DND-41 (cell line): ENCODE measurements around the gene ACTG1.

ENCODE experiments used
- ATAC-seq: fragments of 200-7000 bp; cut with Tn5 transposase; 3 replicates; pipeline ENCODE4 v1.9.1; 2021; ENCODE audit warnings: low read depth; ENCODE audit not compliant: insufficient read depth
- DNase-seq: peaks from one replicate; pipeline ENCODE4 v3.0.0-alpha.2; 2020
- H2AFZ ChIP-seq: 2 replicates; pipeline ENCODE4 v1.6.0; 2012; ENCODE audit warnings: low read depth, low read length
- H3K27ac ChIP-seq: 2 replicates; pipeline ENCODE4 v1.5.1; 2012; ENCODE audit warnings: low read length, inconsistent platforms
- H3K27me3 ChIP-seq: fragments of 200-600 bp; sonication (generic); 2 replicates; pipeline ENCODE4 v1.6.0; 2012; ENCODE audit warnings: low read length, mild to moderate bottlenecking, inconsistent platforms; ENCODE audit not compliant: insufficient read depth, poor library complexity
- H3K36me3 ChIP-seq: 2 replicates; pipeline ENCODE4 v1.5.1; 2012; ENCODE audit warnings: low read length, inconsistent platforms; ENCODE audit not compliant: insufficient read depth
- H3K4me1 ChIP-seq: 2 replicates; pipeline ENCODE4 v1.5.1; 2012; ENCODE audit warnings: mild to moderate bottlenecking, low read length; ENCODE audit not compliant: insufficient read depth
- H3K4me2 ChIP-seq: 2 replicates; pipeline ENCODE4 v1.6.0; 2012; ENCODE audit warnings: mild to moderate bottlenecking, moderate library complexity, low read length, inconsistent platforms; ENCODE audit not compliant: insufficient read depth
- H3K4me3 ChIP-seq, 2 experiments: fragments of 200-600 bp in 1 of 2; shearing (Covaris generic) in 1 of 2; 2 replicates each; pipeline ENCODE4 v1.5.1; 2012 to 2016; ENCODE audit warnings: inconsistent platforms in 2 of 2, low read length in 2 of 2, mild to moderate bottlenecking in 2 of 2, low read depth in 1 of 2, moderate library complexity in 1 of 2
- H3K79me2 ChIP-seq: 2 replicates; pipeline ENCODE4 v1.6.0; 2012; ENCODE audit warnings: low read length, inconsistent platforms; ENCODE audit not compliant: insufficient read depth
- H3K9ac ChIP-seq: 2 replicates; pipeline ENCODE4 v1.6.0; 2012; ENCODE audit warnings: low read depth, mild to moderate bottlenecking, inconsistent platforms, low read length, moderate library complexity
- H3K9me3 ChIP-seq: 2 replicates; pipeline ENCODE4 v1.5.1; 2012; ENCODE audit warnings: low read length, moderate library complexity, mild to moderate bottlenecking, inconsistent platforms; ENCODE audit not compliant: insufficient read depth, severe bottlenecking
- H4K20me1 ChIP-seq: 2 replicates; pipeline ENCODE4 v1.6.0; 2012; ENCODE audit warnings: low read length; ENCODE audit not compliant: insufficient read depth
- CTCF ChIP-seq: IDR thresholded peaks from 2 replicates; pipeline ENCODE4 v1.5.1; 2012; ENCODE audit warnings: borderline replicate concordance, low read length, moderate library complexity, mild to moderate bottlenecking; ENCODE audit not compliant: poor library complexity, severe bottlenecking; ENCODE audit errors: extremely low read depth
- EZH2 ChIP-seq: IDR thresholded peaks from 3 replicates; pipeline ENCODE4 v1.6.1; 2012; ENCODE audit warnings: borderline replicate concordance, low read depth, mild to moderate bottlenecking, moderate library complexity, low read length, inconsistent platforms; ENCODE audit not compliant: severe bottlenecking

The ACTG1 gene

GRCh38 chr17:81516439-81516838, 3.8 kb upstream of the ACTG1 start:
- Histone ChIP-seq H4K20me1 (peaks cover 38% of the 10 kb centered on the region), H3K27ac (no peak overlapping the region), H3K4me1 (peaks cover 23% of the 10 kb centered on the region), H3K4me3 (peak overlapping the region in 1 of 2 experiments; percentile 66; a peak in 2 of 4 replicates), H2AFZ (no peak overlapping the region), H3K9me3 (no peaks in the 10 kb centered on the region), H3K36me3 (peaks cover 11% of the 10 kb centered on the region), H3K9ac (peak overlapping the region; percentile 99), H3K27me3 (no peaks in the 10 kb centered on the region), H3K79me2 (peaks cover 54% of the 10 kb centered on the region), H3K4me2 (peak overlapping the region; percentile 73)
- no peak for ATAC-seq
- DNase-seq, result no peak
- TF ChIP-seq CTCF (no peak), EZH2 (no peak)

DNA sequence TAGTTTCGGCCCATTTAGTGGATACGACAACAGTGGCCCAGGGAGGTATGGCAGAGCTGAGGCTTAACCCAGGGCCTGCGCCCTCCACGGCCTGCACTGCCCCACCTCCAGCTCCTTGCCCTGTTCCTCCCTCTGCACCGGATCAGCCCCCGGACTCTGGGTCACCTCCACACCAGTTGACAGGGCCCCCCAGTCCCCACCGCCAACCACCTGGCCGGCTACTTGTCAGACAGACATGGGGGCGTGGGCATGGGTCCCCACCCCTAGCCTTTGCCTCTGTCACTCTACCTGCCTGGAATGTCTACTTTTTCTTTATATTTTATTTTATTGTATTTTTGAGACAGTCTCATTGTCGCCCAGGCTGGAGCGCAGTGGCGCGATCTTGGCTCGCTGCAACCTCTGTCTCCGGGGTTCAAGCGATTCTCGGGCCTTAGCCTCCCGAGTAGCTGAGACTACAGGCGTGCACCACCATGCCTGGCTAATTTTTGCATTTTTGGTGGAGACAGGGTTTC, 3.0 kb upstream of the ACTG1 start:
- H3K9me3 ChIP-seq, result no peaks in the 10 kb centered on the region
- H3K27me3 ChIP-seq, result no peaks in the 10 kb centered on the region
- peaks cover 19% of the 10 kb centered on the region for H3K36me3 ChIP-seq
- peak overlapping the region; percentile 99 for H3K9ac ChIP-seq
- DNase-seq, result no peak
- H3K4me1 ChIP-seq, result peaks cover 25% of the 10 kb centered on the region
- peak overlapping the region; percentile 95 for H3K27ac ChIP-seq
- peaks cover 46% of the 10 kb centered on the region for H4K20me1 ChIP-seq
- no peak for ATAC-seq
- H3K4me3 ChIP-seq, result peak overlapping the region; percentile 31 to 66; a peak in 3 of 4 replicates
- H3K4me2 ChIP-seq, result peak overlapping the region; percentile 73
- H3K79me2 ChIP-seq, result peaks cover 62% of the 10 kb centered on the region
- H2AFZ ChIP-seq, result no peak overlapping the region
- TF ChIP-seq EZH2, result no peak

GRCh38 chr17:81514739-81515529, 2.3 kb upstream of the ACTG1 start:
- Histone ChIP-seq H3K9ac (peak overlapping the region; percentile 99), H3K4me2 (peak overlapping the region; percentile 73), H3K4me3 (peak overlapping the region; percentile 31 to 66; a peak in 3 of 4 replicates), H2AFZ (peak overlapping the region; percentile 69), H3K9me3 (no peaks in the 10 kb centered on the region), H3K4me1 (peaks cover 31% of the 10 kb centered on the region), H3K27me3 (no peaks in the 10 kb centered on the region), H3K79me2 (peaks cover 69% of the 10 kb centered on the region), H3K27ac (peak overlapping the region; percentile 95), H3K36me3 (peaks cover 26% of the 10 kb centered on the region), H4K20me1 (peaks cover 47% of the 10 kb centered on the region)
- DNase-seq (peak; percentile 78), ATAC-seq (peak; percentile 52)
- TF ChIP-seq CTCF (no peak), EZH2 (no peak)

GRCh38 chr17:81514489-81514738, 1.8 kb upstream of the ACTG1 start:
- Histone ChIP-seq H3K79me2 (peaks cover 74% of the 10 kb centered on the region), H3K4me1 (peaks cover 36% of the 10 kb centered on the region), H3K9ac (peak overlapping the region; percentile 99), H4K20me1 (peaks cover 50% of the 10 kb centered on the region), H3K4me3 (peak overlapping the region; percentile 31 to 66), H3K27ac (peak overlapping the region; percentile 95), H3K4me2 (peak overlapping the region; percentile 73), H2AFZ (peak overlapping the region; percentile 12; the same call in 1 of the 2 replicates), H3K36me3 (peaks cover 31% of the 10 kb centered on the region), H3K27me3 (no peaks in the 10 kb centered on the region), H3K9me3 (no peaks in the 10 kb centered on the region)
- DNase-seq (no peak), ATAC-seq (no peak; the same call in 2 of the 3 replicates)
- no peak for TF ChIP-seq EZH2
- no peak for TF ChIP-seq CTCF
